ENCODE results near the gene FUT7.

Gene FUT7

DNA sequence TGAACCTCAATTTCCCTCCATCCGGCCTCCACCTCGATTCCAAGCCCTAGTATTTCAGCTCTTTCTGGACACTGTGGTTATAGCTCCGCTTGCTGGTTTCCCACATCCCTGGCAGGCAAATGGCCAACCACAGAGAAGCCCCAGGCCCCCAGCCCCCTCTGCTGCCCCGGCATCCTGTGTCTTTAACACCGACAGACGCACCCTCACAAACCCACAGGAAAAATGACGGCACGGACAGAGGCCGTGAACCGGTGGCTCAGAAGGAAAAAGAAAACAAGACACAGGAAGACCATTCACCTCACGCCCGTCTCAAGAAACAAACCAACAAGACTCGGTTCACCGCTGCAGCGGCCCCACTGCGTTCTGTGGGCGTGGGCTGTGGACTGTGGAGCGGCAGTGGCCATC is 34.1 kb downstream of the FUT7 start:
- peak; percentile 37 for DNase-seq

- DNase-seq = no peak
Observed at GRCh38 chr9:136997371-136997770, 34.5 kb downstream of the FUT7 start.

DNA sequence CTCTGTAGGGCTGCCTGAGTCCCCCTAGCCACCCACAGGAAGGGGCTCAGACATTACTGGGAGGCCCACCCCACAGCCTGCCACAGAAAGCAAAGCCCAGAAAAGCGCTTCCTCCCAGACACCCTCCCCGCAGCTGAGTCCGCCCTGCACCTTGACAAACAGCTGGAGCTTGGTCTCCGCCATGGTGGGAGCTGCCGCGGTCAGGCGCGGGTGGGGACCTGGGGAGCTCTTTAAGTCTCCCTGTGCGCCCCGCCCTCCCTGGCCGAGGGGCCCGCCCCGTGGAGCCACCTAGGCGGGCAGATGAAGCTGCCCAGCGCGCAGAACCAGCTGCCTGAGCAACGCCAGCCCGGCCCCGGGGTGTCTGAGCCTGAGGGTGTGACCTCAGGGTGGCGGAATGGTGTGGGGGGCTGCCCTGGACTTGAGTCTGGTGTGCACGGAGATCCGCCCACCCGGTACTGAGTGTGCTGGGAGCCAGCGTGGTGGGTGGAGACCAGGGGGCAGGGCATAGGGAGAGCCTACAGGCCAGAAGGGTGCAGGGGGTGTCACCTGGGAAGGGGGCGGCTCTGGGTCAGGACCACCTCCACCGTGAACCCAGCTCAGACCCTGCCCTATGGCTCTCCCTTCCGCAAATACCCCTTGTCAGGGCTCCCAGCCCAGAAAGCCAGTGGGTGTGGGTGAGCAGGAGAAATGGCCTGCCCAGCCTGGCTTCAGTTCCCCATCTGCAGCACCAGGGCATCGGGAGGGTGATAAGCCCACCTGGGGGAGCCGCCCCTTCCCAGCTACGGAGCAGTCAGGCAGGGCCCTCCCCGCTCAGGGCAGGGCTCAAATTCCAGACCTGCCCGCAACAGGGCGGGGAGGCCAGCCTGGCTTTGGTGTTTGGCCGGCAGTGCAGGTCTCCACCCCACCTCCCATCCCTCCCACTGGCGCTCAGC is 35.3 kb downstream of the FUT7 start, which contains the start of gene CLIC3:
TSS of gene CLIC3 (minus strand) at position 208 of the 932 bp plus-strand sequence. CDS start at position 183, 25 bp downstream.
- peak; percentile 41 for DNase-seq

DNA sequence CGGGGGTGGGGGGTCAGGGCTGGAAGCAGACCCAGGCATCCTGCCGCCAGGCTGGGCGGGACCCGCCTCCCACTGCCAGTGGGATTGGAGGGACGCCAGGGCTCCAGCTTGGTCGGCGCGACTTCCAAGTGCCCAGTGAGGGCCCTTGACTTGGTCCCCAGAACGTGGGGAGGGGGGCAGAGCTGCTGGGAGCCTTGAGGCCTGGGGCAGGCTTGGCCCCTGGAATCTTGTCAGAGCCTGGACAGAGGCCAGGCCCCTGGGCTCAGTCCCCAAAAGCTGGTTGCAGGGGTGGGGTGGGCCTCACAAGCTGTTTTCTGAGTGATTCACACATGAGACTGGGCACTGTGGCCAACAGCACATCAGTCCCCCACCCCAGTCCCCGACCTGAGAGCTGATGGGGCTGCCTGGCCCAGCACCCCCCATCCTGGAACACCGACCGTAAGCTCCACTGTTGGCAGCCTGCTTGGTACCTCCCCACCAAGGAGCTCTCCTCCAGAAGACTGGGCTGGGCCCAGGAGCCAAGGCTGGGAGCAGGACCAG is 36.0 kb downstream of the FUT7 start:
- DNase-seq = no peak

GRCh38 chr9:136995362-136995761 is 36.5 kb downstream of the FUT7 start:
- no peak for DNase-seq

GRCh38 chr9:136994888-136995230 is 37.0 kb downstream of the FUT7 start:
- DNase-seq = no peak

DNA sequence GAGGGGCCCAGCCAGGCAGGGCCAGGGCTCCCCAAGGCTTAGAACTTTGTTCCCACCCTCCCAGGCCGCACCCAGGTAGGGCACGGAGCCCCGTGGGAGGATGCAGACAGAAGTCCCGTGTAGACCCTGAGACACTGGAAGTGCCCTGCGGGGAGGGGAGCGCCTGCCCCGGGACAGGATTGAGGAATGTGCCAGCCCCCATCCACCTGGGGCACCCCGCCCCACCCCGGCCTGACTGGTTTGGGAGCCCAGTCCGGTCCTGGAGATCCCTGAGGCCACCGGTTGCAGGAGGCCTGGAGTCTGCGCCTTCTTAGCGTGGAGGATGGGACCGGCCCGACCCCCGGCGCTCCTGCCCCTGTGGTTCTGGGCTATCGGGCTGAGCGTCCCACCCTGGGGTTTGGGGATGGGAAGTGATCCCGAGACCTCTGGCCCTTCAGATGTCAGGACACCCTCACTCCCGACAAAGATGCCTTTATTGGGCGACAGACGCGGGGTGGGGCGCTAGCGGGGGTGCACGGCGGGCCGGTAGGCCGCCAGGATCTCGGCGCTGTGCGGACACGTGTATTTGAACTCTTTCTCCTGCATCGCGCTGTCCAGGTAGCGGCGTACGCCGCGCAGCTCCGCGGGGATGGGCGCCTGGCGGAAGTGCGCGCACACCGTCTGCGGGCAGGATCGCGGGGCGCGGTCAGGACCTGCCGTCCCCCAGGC is 37.6 kb downstream of the FUT7 start:
- no peak for DNase-seq

DNA sequence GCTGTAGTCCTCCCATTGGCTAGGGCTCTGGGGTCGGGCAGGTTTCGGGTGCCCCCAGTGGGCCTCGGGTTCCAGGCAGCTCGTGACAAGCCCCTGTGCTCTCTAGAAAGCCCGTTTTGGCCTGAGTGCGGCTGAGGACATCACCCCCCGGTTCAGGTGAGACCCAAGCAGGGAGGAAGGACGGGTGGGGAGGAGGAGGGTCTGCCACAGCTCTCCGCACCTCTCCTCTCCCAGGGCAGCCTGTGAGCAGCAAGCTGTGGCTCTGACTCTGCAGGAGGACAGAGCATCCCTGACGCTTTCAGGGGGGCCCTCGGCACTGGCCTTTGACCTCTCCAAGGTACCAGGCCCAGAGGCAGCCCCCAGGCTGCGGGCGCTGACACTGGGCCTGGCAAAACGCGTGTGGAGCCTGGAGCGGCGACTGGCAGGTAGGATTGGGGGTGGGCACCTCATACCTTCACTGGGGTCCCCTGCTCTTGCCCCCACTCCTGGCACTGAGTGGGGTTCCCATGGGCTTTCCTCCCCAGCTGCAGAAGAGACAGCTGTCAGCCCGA is 39.0 kb downstream of the FUT7 start:
- no peak for DNase-seq

- peak; percentile 97 for DNase-seq
Observed at GRCh38 chr9:136991993-136992818, 39.7 kb downstream of the FUT7 start, which contains the start of gene PAXX. Gene PAXX (plus strand): TSS chr9:136992422. CDS start chr9:136992444, 22 bp downstream.

- no peak for DNase-seq
Observed at GRCh38 chr9:136990242-136990911, 41.5 kb downstream of the FUT7 start.

DNA sequence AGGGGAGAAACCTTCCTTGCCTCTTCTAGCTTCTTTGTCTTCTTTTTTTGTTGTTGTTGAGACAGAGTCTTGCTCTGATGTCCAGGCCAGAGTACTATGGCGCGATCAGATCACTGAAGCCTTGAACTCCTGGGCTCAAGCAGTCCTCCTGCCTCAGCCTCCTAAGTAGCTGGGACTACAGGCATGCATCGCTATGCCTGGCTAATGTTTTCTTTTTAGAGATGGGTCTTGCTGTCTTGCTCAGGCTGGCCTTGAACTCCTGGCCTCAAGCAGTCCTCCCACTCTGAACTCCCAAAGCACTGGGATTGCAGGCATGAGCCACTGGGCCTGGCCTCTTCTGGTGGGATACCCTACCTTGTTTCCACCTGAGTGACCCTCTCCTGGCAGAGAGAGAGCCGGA is 43.0 kb downstream of the FUT7 start:
- no peak for DNase-seq

DNA sequence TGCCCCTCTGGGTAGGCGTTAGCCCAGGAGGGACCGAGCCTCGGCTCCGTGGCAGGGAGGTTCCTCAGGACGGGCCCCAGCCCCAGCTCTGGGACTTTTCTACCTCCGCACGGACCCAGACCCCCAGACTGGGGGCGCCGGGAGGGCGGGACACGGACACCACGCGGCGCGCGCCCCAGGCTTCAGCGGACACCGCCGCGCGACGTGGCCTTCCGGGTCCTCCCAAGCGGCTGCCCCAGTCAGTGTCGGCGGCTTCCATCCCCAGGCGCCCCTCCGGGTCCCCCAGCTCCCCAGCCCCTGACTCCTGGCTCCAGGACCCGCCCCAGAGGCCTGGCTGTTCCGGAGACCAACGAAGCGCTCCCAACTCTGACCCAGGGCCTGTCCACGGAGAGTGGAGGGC is 46.0 kb downstream of the FUT7 start:
- DNase-seq = no peak

DNA sequence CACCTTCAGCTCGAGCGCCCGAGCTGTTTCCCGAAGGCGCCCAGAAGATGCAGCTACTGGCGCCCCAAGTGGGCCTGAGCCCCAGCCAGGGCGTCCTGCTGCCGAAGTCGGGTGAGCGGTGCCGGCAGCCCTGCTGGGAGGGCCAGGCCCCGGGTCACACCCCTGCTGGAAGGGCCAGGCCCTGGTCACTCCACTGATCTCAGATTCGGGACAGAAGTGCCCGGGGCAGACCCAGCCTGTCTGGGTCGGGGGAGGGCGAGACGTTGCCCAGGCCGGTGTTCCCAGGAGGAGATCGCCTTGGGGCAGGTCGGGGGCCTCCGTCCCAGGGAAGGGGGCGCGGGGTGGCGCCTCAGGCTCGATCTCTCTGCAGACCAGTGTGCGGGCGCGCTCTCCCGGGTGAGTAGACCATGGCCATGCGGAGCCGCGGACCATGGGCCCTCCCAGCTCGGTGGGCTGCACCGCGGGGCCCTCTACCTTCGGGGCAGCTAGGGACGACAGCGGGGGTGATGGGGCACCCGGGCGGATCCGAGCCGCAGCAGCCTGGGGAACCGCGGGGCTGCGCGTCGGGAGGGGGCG is 46.8 kb downstream of the FUT7 start:
- no peak for DNase-seq

- DNase-seq = no peak
Observed at GRCh38 chr9:136984464-136985026, 47.3 kb downstream of the FUT7 start.

- no peak for DNase-seq
Observed at GRCh38 chr9:136983656-136984314, 48.1 kb downstream of the FUT7 start.

DNA sequence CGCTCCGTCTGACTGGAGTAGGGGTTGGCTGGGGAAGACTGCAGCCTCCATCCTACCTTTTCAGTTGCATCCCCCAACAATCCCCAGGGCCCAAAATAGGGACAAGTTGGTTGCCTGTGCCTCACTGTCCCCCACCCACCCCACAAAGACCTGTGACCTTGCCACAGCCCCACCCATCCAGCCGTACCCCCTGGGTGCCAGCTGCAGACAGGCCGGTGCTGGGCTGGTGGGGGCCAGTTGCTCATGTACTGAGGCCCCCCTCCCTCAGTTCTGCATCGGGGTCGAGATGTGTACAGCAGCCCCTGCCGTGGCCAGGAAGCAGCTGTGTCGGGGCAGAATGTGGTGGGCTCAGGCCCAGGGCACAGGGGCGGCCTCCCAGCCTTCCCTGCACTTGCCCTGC is 48.7 kb downstream of the FUT7 start:
- no peak for DNase-seq

DNA sequence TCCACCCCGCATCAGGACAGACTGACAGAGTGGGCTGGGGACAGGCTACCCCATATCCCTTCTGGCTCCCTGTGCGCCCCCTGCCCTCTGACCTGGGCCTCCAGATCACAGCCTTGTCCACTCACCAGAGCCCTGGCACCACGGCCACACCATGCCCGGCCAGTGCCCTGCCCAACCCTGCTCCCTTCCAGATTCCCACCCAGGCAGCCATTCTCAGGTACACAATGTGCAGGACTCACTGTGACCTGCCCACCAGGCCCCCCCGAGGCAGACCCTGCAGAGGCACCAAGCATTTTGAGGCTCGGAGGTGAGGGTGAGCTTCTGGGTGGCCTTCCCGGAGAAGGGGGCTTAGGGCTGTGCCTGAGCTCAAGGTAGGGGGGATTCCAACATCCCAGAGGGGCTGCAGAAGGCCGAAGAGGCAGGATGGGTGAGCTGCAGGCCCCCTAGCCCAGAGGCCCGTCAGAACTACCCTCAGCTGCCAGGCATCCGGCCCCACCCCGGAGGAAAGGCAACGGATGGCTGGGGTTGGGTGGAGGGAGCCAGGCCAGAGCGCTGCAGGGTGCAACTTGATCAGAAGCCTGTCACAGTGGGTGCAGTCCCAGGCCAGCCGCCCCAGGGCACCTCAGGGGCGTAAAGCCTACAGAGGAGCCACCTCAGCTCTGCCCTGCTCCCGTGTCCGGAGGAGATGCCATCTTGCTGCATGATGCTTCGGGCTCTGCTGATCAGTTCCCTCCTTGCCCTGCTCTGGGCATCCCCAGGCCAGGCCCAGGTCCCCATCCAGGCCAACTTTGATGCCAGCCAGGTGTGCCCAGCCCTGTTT is 49.4 kb downstream of the FUT7 start, which contains the start of gene LCNL1:
TSS of gene LCNL1 (plus strand) at position 762 of the 820 bp plus-strand sequence. CDS start 594 bp downstream, outside the sequence.
- DNase-seq = no peak

DNA sequence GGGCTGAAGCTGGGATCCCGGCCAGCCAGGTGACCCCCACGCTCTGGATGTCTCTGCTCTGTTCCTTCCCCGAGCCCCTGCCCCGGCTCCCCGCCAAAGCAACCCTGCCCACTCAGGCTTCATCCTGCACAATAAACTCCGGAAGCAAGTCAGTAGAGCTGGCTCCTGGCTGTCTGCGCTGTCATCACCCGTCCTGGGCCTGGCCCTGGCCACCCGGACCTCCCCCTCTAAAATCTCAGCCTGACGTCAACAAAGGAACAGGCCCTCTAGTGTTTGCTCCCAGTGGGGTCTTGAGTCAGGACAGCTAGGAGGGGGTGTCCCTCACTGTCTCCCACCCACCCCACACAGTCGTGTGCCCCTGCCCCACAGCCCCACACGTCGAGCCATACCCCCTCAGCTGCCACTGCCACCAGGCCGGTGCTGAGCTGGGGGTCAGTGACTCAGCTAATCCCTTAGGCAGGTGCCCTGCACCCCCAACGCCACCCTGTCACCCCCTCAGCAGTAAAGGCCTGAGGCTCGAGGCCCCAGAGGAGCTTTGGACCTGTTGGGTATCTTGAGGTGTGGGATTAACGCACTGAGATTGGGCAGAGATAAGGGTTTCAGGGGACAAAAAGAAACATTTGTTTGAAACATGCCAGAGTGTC is 50.2 kb downstream of the FUT7 start:
- no peak for DNase-seq

Data from activated CD4-positive, alpha-beta T cell treated with anti-CD3 and anti-CD28 coated beads, Interleukin-2, Interleukin-6, amounts not matched to agents 100 ng/mL and 50 ng/mL, durations not matched to agents 16 hours and 8 hours (primary cell).